Panc1 (cell line): ENCODE data around the gene FBXL22. TPM values are rescaled to one million over a fixed set of nuclear protein-coding genes. Genes with fewer than 3 reads are reported as not detected.

Experiments
- ATAC-seq: fragments of 200-7000 bp; cut with Tn5 transposase; 2 replicates; pipeline ENCODE4 v1.9.1; 2020; ENCODE audit warnings: mild to moderate bottlenecking, moderate library complexity
- BruUV-seq: library from RNA; stranded (reverse); fragments of 400-500 nt; replicated peaks from 2 replicates; lab custom pipeline; 2021; lab: Mats Ljungman, UMichigan
- CTCF ChIA-PET: fragments of 300-600 bp; sonication (Branson Sonifier 250); formaldehyde crosslinking; loops from one replicate; lab custom pipeline; 2022; ENCODE audit warnings: antibody characterized with exemption; lab: Charles Lee
- POLR2A ChIA-PET: fragments of 300-600 bp; sonication (Branson Sonifier 250); formaldehyde crosslinking; loops from one replicate; lab custom pipeline; 2022; ENCODE audit warnings: antibody characterized with exemption; lab: Charles Lee
- DNase-seq: peaks from one replicate; pipeline ENCODE4 v3.0.0-alpha.2; 2010; ENCODE audit warnings: low read depth, low spot score
- H3K27ac ChIP-seq: 2 replicates; pipeline ENCODE4 v1.5.1; 2011; ENCODE audit warnings: mild to moderate bottlenecking, low read length, inconsistent platforms
- H3K27me3 ChIP-seq: fragments of 200-500 bp; sonication (Bioruptor generic); 2 replicates; pipeline ENCODE4 v1.6.0; 2014; ENCODE audit warnings: low read length, inconsistent platforms; ENCODE audit not compliant: control insufficient read depth, insufficient read depth
- H3K36me3 ChIP-seq: fragments of 200-500 bp; sonication (Bioruptor generic); 2 replicates; pipeline ENCODE4 v1.5.1; 2014; ENCODE audit warnings: inconsistent platforms, mild to moderate bottlenecking, low read length, moderate library complexity; ENCODE audit not compliant: control insufficient read depth, insufficient read depth
- H3K4me1 ChIP-seq: 2 replicates; pipeline ENCODE4 v1.5.1; 2011; ENCODE audit warnings: inconsistent platforms, mild to moderate bottlenecking, low read length, moderate library complexity; ENCODE audit not compliant: control insufficient read depth, insufficient read depth
- H3K4me3 ChIP-seq, 2 experiments: 2 replicates each; pipeline ENCODE4 v1.5.1; 2011 to 2012; ENCODE audit warnings: low read depth in 2 of 2, low read length in 2 of 2, mild to moderate bottlenecking in 2 of 2, inconsistent platforms in 1 of 2, moderate library complexity in 1 of 2
- H3K9me3 ChIP-seq: fragments of 200-500 bp; sonication (Bioruptor generic); 2 replicates; pipeline ENCODE4 v1.5.1; 2014; ENCODE audit warnings: low read depth, mild to moderate bottlenecking, inconsistent platforms, low read length, moderate library complexity; ENCODE audit not compliant: control insufficient read depth, insufficient read depth
- CTCF ChIP-seq: fragments of 450-650 bp; IDR thresholded peaks from 2 replicates; pipeline ENCODE4 v1.5.1; 2017; ENCODE audit warnings: mild to moderate bottlenecking
- POLR2AphosphoS5 ChIP-seq: IDR thresholded peaks from 2 replicates; pipeline ENCODE4 v1.6.1; 2012; ENCODE audit warnings: mild to moderate bottlenecking, low read depth, low read length, moderate library complexity
- SIN3A ChIP-seq: IDR thresholded peaks from 2 replicates; pipeline ENCODE4 v1.6.1; 2012; ENCODE audit warnings: low read depth, mild to moderate bottlenecking, low read length, moderate library complexity, borderline replicate concordance; ENCODE audit not compliant: insufficient read depth
- TCF7L2 ChIP-seq: IDR thresholded peaks from 2 replicates; pipeline ENCODE4 v1.6.1; 2011; ENCODE audit warnings: mild to moderate bottlenecking, low read depth, low read length, inconsistent platforms
- in situ Hi-C: cut with HindIII; loops from 2 replicates; pipeline ENCODE4 v1.10.0; 2016; ENCODE audit warnings: low sequenced_read_pairs, low pct_unique_long_range_greater_than_20kb
- intact Hi-C: fragments of 100-400 bp; cut with micrococcal nuclease; formaldehyde crosslinking; loops from one replicate; pipeline ENCODE4 v1.10.0; 2022; ENCODE audit not compliant: unreplicated experiment
- total RNA-seq: library from RNA; stranded (reverse); gene quantifications from one replicate; pipeline ENCODE4 v1.2.1, GENCODE V29; 2021; ENCODE audit not compliant: unreplicated experiment
- TF ChIP-seq, protein P1 (sequence below), 2 experiments: IDR thresholded peaks; 2 replicates each; pipeline ENCODE4 v1.6.1; 2011 to 2012; ENCODE audit warnings: low read depth in 2 of 2, control low read depth in 1 of 2, low read length in 1 of 2, mild to moderate bottlenecking in 1 of 2, moderate library complexity in 1 of 2; ENCODE audit not compliant: insufficient read depth in 1 of 2

Gene FBXL22
- total RNA-seq, 1 experiment from 2014 or later = 0.54 TPM

- intact Hi-C loops (no loop called here), in situ Hi-C loops (no loop called here)
- no peak for DNase-seq
- Histone ChIP-seq H3K27me3 (no peaks in the 10 kb centered on the region), H3K4me3 (no peak overlapping the region), H3K4me1 (no peaks in the 10 kb centered on the region), H3K27ac (no peak overlapping the region), H3K36me3 (peaks cover 4% of the 10 kb centered on the region), H3K9me3 (no peaks in the 10 kb centered on the region)
- ChIA-PET POLR2A (no interaction called here), CTCF (interaction anchor here (0.7 kb wide), 1 partner anchor 9 kb away, joined by 3 read pairs; no protein-coding TSS in a partner anchor)
- no peak for ATAC-seq
- TF ChIP-seq CTCF (no peak), TCF7L2 (no peak), SIN3A (no peak), POLR2AphosphoS5 (no peak)
- TF ChIP-seq, protein P1, sequence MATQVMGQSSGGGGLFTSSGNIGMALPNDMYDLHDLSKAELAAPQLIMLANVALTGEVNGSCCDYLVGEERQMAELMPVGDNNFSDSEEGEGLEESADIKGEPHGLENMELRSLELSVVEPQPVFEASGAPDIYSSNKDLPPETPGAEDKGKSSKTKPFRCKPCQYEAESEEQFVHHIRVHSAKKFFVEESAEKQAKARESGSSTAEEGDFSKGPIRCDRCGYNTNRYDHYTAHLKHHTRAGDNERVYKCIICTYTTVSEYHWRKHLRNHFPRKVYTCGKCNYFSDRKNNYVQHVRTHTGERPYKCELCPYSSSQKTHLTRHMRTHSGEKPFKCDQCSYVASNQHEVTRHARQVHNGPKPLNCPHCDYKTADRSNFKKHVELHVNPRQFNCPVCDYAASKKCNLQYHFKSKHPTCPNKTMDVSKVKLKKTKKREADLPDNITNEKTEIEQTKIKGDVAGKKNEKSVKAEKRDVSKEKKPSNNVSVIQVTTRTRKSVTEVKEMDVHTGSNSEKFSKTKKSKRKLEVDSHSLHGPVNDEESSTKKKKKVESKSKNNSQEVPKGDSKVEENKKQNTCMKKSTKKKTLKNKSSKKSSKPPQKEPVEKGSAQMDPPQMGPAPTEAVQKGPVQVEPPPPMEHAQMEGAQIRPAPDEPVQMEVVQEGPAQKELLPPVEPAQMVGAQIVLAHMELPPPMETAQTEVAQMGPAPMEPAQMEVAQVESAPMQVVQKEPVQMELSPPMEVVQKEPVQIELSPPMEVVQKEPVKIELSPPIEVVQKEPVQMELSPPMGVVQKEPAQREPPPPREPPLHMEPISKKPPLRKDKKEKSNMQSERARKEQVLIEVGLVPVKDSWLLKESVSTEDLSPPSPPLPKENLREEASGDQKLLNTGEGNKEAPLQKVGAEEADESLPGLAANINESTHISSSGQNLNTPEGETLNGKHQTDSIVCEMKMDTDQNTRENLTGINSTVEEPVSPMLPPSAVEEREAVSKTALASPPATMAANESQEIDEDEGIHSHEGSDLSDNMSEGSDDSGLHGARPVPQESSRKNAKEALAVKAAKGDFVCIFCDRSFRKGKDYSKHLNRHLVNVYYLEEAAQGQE (IDR thresholded peaks at IDR 0.05; ENCODE audit: insufficient read depth in 1 of 2, low read depth in 2 of 2, low read length in 1 of 2) = no peak
- no TSS peak for BruUV-seq
Measured at GRCh38 chr15:63633312-63633711, 36.1 kb downstream of the FBXL22 start.

GRCh38 chr15:63634154-63634553, 37.0 kb downstream of the FBXL22 start:
- CTCF ChIA-PET = no interaction called here
- peaks cover 4% of the 10 kb centered on the region for H3K36me3 ChIP-seq

More at GRCh38 chr15:63634154-63634553, 37.0 kb downstream of the FBXL22 start:
- no peak for ATAC-seq
- Histone ChIP-seq H3K9me3 (no peaks in the 10 kb centered on the region), H3K4me1 (no peaks in the 10 kb centered on the region), H3K4me3 (no peak overlapping the region), H3K27me3 (no peaks in the 10 kb centered on the region), H3K27ac (no peak overlapping the region)
- intact Hi-C loops (no loop called here), in situ Hi-C loops (no loop called here)
- TF ChIP-seq TCF7L2 = no peak
- no peak for TF ChIP-seq CTCF
- TF ChIP-seq SIN3A = no peak
- no peak for TF ChIP-seq POLR2AphosphoS5
- TF ChIP-seq, protein P1 (IDR thresholded peaks at IDR 0.05; ENCODE audit: insufficient read depth in 1 of 2, low read depth in 2 of 2, low read length in 1 of 2) = no peak
- DNase-seq = no peak
- BruUV-seq = no TSS peak
- POLR2A ChIA-PET = no interaction called here
